ENCODE measurements around the gene NLRP9. TPM values are rescaled to one million over a fixed set of nuclear protein-coding genes. Genes with fewer than 3 reads are reported as not detected.

Gene NLRP9
- total RNA-seq, 2 experiments from 2014 or later = not detected

DNA sequence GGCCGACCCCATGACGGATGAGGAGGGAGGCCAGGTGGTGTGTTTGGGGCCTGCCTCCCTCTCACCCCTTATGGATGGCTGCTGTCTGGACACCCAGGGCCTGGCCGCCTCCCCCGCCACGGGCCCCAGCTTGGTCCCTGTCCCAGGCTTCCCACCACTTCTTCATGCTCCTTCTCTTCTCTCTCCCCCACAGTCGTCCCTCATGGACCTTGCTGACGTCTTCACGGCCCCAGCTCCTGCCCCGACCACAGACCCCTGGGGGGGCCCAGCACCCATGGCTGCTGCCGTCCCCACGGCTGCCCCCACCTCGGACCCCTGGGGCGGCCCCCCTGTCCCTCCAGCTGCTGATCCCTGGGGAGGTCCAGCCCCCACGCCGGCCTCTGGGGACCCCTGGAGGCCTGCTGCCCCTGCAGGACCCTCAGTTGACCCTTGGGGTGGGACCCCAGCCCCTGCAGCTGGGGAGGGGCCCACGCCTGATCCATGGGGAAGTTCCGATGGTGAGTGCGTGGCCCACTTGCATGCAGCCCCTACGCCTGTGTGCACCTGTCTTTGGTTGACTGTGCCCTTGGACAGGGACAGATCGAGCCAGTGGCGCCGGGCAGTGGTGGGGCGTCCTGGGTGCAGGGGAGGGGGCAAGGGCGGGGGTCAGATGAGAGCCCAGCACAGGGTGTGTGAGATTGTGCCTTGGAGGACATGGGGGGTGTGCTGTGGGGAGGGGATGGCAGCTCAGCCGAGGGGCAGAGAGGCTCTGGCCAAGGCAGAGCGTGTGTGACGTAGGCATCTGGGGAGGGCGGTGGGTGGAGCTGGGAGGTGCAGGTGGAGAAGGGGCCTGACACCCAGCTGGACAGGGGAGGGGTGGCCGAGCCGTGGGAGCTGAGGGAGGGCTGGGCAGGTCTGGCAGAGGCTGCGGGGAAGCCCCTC lies 46.4 kb downstream of the NLRP9 start:
- ATAC-seq = no peak
- peaks cover 6% of the 10 kb centered on the region for H3K36me3 Mint-ChIP-seq (ENCODE audit: low read depth)
- H3K4me1 Mint-ChIP-seq (ENCODE audit: low read depth) = peaks cover 3% of the 10 kb centered on the region
- TF ChIP-seq, protein P1, sequence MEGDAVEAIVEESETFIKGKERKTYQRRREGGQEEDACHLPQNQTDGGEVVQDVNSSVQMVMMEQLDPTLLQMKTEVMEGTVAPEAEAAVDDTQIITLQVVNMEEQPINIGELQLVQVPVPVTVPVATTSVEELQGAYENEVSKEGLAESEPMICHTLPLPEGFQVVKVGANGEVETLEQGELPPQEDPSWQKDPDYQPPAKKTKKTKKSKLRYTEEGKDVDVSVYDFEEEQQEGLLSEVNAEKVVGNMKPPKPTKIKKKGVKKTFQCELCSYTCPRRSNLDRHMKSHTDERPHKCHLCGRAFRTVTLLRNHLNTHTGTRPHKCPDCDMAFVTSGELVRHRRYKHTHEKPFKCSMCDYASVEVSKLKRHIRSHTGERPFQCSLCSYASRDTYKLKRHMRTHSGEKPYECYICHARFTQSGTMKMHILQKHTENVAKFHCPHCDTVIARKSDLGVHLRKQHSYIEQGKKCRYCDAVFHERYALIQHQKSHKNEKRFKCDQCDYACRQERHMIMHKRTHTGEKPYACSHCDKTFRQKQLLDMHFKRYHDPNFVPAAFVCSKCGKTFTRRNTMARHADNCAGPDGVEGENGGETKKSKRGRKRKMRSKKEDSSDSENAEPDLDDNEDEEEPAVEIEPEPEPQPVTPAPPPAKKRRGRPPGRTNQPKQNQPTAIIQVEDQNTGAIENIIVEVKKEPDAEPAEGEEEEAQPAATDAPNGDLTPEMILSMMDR (IDR thresholded peaks at IDR 0.05) = no peak
- H3K27me3 Mint-ChIP-seq = no peaks in the 10 kb centered on the region
- POLR2A ChIA-PET = interaction anchor here (0.5 kb wide), 1 partner anchor 289 kb away, joined by 3 read pairs; no protein-coding TSS in a partner anchor
- no peak overlapping the region for H3K4me3 Mint-ChIP-seq
- CTCF ChIA-PET = no interaction called here
- intact Hi-C loops (cut with micrococcal nuclease) = no loop called here
- DNase-seq = no peak
- H3K9me3 Mint-ChIP-seq = no peaks in the 10 kb centered on the region
- no peak overlapping the region for H3K27ac Mint-ChIP-seq

DNA sequence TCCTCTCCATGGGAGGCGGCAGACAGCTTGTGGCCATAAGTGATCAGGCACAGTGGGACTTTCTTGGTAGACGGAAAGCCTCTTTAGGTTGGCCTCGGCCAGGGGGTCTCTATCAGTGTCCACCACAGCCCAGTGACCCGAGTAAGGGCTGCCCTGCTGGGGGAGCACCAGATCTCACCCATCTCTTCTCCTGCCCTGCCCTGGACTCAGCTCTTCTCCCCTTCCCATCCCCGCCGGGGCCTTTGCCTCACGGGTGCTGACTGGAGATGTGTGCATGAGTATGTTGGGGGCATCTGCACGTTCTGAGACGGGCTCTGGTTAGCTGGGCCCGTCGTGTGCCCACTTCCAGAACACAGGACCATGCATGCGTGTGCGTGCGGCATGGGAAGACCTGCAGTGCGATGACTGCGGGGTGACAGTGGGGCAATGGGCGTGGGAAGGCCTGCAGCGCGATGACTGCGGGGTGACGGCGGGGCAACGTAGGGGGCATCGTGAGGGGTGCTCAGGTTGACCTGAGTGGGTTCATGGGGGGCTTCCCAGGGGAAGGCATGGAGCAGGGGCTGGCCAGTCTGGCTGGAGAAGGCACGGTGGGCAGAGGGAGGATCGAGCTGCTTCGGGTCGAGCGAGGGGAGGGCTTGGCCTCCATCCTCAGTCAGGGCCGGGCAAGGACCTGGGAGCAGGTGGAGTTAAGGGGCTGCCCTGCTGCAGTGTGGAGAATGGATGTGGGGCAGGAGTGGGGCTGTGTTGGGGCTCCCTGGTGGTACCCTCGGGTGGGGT lies 47.2 kb downstream of the NLRP9 start:
- Mint-ChIP-seq H3K4me1 (ENCODE audit: low read depth) (peaks cover 5% of the 10 kb centered on the region), H3K36me3 (ENCODE audit: low read depth) (peaks cover 8% of the 10 kb centered on the region), H3K4me3 (no peak overlapping the region), H3K9me3 (no peaks in the 10 kb centered on the region), H3K27ac (no peak overlapping the region), H3K27me3 (no peaks in the 10 kb centered on the region)
- CTCF ChIA-PET = no interaction called here
- ATAC-seq (no peak), DNase-seq (no peak)
- intact Hi-C loops (cut with micrococcal nuclease) = no loop called here
- POLR2A ChIA-PET = interaction anchor here (0.5 kb wide), 1 partner anchor 288 kb away, joined by 3 read pairs; no protein-coding TSS in a partner anchor
- TF ChIP-seq, protein P1 (IDR thresholded peaks at IDR 0.05) = no peak

DNA sequence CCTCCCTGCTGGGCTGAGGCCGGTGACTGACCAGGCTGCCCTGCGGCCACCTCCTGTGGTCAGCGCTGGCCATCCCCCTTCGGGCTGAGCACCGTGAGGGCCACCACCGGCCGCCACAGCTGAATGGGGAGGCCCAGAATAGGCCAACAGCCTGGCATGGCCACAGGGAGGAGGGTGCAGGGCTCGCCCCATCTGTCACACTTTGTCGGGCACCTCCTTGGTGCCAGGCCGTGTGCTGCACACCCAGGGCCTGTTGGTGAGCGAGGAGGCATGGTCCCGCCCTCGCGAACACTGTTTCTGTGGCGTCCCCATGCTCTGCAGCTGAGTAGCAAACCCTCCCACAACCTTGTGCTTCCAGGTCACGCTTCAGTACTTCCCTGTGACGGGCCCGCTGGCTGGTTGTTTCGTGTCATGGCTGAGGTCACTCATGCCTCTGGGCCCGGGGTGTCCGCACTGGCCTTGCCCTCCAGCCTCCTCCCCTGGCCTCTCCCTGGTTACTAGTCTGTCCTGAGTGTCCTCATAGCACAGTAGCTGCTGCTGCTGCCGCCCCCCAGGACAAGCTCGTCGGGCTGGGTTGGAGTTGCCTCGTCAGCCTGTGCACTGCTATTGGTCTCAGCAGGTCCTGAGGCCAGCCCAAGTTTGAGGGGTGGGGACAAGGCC lies 48.0 kb downstream of the NLRP9 start:
- CTCF ChIA-PET = no interaction called here
- no peak for DNase-seq
- ATAC-seq = no peak
- Mint-ChIP-seq H3K4me1 (ENCODE audit: low read depth) (peaks cover 8% of the 10 kb centered on the region), H3K36me3 (ENCODE audit: low read depth) (peaks cover 12% of the 10 kb centered on the region), H3K9me3 (no peaks in the 10 kb centered on the region), H3K27ac (no peak overlapping the region), H3K27me3 (no peaks in the 10 kb centered on the region), H3K4me3 (no peak overlapping the region)
- intact Hi-C loops (cut with micrococcal nuclease) = no loop called here
- TF ChIP-seq, protein P1 (IDR thresholded peaks at IDR 0.05) = no peak
- POLR2A ChIA-PET = no interaction called here

DNA sequence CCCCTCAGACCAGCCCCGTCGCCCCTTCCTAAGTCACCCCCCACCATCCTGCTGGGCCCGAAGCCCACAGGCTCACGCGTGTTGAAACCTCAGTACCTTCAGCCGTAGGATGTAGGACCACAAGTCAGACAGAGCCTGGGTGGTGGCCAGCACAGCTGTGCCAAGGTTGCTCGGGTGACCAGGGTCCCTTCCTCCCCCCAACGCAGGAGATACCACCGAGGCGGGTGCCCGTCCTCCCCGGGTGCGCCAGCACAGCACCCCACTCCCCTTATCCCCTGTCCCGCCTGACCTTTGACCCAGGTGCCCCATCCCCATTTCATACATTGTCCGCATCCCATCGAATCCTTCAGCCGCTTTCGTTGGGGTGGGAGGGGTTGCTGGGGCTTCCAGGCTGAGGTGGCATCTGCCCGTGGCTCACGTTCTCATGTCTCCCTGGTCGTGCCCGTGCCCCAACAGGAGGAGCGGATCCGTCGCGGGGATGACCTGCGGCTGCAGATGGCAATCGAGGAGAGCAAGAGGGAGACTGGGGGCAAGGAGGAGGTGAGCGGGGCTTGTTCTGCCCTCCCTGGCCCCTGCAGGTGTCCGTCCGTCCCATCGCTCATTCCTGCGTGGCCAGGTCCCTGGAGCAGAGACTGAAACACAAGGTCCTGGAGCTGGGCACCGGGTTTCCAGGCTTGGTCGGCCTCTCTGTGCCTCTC lies 48.6 kb downstream of the NLRP9 start:
- H3K4me1 Mint-ChIP-seq (ENCODE audit: low read depth) = peaks cover 8% of the 10 kb centered on the region
- POLR2A ChIA-PET = no interaction called here
- no peak for DNase-seq
- peaks cover 12% of the 10 kb centered on the region for H3K36me3 Mint-ChIP-seq (ENCODE audit: low read depth)
- intact Hi-C loops (cut with micrococcal nuclease) = no loop called here
- no peak overlapping the region for H3K27ac Mint-ChIP-seq
- TF ChIP-seq, protein P1 (IDR thresholded peaks at IDR 0.05) = no peak
- ATAC-seq = no peak
- CTCF ChIA-PET = interaction anchor here (1.0 kb wide), 1 partner anchor 14 kb away, joined by 3 read pairs; no protein-coding TSS in a partner anchor
- H3K4me3 Mint-ChIP-seq = no peak overlapping the region
- no peaks in the 10 kb centered on the region for H3K27me3 Mint-ChIP-seq
- no peaks in the 10 kb centered on the region for H3K9me3 Mint-ChIP-seq

Measured in activated CD8-positive, alpha-beta T cell treated with anti-CD3 and anti-CD28 coated beads for 36 hours (primary cell).